ENCODE data around the gene PLPP7.
"Not testable (repeated sequence)": the region's sequence is repeated elsewhere in the genome, so short reads cannot be mapped to it uniquely, and the experiment has no call there.

Gene PLPP7

DNA sequence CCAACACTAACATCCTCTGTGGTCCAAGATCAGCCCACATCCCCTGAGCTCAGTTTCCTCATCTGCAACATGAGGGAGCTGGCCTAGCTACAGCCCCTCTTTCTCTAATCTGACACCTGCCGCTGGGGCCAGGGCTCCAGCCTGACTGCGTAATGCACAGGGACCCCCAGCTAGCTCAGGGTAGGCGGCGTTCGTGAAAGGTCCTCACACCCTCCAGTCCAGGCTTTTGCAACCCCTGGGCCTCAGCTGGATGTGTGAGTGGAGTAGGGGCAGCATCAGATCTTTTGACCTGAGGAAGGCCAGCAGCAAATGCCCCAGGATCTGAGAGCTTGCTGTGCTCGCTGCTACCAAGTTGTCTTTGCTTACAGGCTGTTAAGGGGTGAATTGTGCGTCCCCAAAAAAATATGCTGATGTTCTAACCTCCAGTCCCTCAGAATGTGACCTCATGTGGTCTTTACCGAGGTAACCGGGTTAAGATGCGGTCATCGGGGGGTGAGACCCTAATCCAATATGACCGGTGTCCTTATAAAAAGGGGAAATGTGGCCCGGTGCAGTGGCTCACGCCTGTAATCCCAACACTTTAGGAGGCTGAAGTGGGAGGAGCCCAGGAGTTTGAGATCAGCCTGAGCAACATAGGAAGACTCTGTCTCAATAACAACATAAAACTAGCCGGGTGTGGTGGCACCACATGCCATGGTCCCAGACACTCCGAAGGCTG, 47.8 kb downstream of the PLPP7 start:
- no peak for DNase-seq

DNA sequence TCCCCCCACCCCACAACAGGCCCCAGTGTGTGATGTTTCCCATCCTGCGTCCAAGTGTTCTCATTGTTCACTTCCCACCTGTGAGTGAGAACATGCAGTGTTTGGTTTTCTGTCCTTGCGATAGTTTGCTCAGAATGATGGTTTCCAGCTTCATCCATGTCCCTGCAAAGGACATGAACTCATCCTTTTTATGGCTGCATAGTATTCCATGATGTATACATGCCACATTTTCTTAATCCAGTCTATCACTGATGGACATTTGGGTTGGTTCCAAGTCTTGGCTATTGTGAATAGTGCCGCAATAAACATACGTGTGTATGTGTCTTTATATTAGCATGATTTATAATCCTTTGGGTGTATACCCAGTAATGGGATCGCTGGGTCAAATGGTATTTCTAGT, 49.7 kb downstream of the PLPP7 start:
- not testable (repeated sequence) for DNase-seq

- not testable (repeated sequence) for DNase-seq
Measured at GRCh38 chr9:131344931-131345535, 55.5 kb downstream of the PLPP7 start.

DNA sequence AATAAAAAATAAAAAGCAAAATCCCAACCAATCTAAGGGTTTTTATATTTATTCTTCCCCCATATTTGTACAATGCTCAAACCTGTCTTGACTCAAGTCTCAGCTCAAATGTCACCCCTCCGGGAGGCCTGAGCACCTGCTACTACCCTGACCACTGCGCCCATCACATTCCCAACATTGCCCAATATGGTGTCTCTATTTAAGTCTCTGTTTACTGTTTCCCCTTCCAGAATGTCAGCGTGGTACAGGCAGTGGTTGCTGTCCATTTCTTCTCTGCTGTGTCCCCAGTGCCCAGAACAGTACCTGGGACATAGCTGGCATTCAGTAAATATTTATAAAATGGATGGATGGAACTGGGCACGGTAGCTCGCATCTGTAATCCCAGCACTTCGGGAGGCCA, 57.0 kb downstream of the PLPP7 start:
- DNase-seq, result no peak

- DNase-seq, result no peak
Measured at GRCh38 chr9:131347376-131348020, 58.0 kb downstream of the PLPP7 start.

DNA sequence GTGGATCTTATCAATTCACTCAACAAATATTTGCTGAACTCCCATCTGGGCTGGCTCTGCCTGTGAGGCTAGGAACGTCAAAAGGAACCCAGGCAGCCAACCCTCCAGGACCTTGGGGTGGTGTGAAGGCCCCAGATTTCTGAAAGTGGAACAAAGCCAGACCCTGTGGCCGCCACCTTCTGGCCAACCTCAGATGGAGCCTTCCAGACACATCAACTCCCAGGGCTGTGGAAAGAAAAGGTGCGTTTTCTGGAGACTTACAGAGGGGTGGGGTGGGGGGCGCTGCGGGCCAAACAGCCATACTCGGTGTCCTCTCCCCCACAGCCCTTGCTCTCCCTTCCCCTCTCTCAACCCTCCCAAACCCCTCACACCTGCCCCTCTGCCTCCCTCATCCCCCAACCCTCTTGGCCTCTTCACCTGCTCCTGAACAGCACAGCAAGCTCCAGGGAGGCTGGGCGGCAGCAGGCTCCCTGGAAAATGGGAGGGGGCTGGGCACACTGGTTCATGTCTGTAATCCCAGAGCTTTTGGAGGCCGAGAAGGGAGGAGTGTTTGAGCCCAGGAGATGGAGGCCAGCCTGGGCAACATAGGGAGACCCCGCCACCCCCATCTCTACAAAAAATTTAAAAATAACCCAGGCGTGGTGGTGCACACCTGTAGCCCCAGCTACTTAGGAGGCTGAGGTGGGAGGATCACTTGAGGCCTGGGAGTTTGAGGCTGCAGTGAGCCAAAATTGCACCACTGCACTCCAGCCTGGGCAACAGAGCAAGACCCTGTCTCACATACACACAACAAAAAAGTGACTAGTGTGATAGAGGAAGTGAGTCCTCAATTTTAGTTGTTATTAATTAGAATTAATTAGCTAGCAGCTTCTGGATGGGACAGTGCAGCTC, 59.4 kb downstream of the PLPP7 start:
- DNase-seq, result no peak

- DNase-seq, result no peak
Measured at GRCh38 chr9:131349522-131349880, 60.0 kb downstream of the PLPP7 start.

- peak; percentile 89 for DNase-seq
Measured at GRCh38 chr9:131349881-131350563, 60.5 kb downstream of the PLPP7 start.

DNA sequence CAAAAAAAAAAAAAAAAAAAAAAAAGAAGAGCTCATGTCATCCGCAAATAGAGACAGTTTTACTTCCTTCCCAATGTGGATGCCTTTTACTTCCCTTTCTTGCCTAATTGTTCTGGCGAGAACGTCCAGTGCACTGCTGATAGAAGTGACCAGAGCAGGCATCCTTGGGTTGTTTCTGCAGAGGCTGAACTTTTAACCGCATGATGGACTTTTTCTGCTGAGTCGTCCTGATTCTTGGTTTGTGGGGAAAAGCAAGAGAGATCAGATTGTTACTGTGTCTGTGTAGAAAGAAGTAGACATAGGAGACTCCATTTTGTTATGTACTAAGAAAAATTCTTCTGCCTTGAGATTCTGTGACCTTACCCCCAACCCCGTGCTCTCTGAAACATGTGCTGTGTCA, 67.0 kb downstream of the PLPP7 start:
- not testable (repeated sequence) for DNase-seq

- no peak for DNase-seq
Measured at GRCh38 chr9:131358556-131358955, 69.0 kb downstream of the PLPP7 start.

All from stimulated activated CD4-positive, alpha-beta T cell treated with anti-CD3 and anti-CD28 coated beads, Interleukin-4, amount 100 ng/mL, for 24 hours (primary cell).